Measurements from ENCODE around the gene EVI5L.

The EVI5L gene

GRCh38 chr19:7818806-7819205 lies 11.2 kb upstream of the EVI5L start:
- DNase-seq, result no peak

GRCh38 chr19:7819337-7819736 lies 10.7 kb upstream of the EVI5L start:
- no peak for DNase-seq

- no peak for DNase-seq
Observed at GRCh38 chr19:7820588-7820987, 9.4 kb upstream of the EVI5L start.

- DNase-seq, result no peak
Observed at GRCh38 chr19:7822910-7823515, 7.0 kb upstream of the EVI5L start.

- no peak for DNase-seq
Observed at GRCh38 chr19:7823686-7824301, 6.2 kb upstream of the EVI5L start.

GRCh38 chr19:7829166-7829520 lies 875 bp upstream of the EVI5L start:
- no peak for DNase-seq

GRCh38 chr19:7830272-7830771 lies 304 bp downstream of the EVI5L start:
- no peak for DNase-seq

- no peak for DNase-seq
Observed at GRCh38 chr19:7830823-7831222, 805 bp downstream of the EVI5L start.

- DNase-seq, result no peak
Observed at GRCh38 chr19:7831452-7831851, 1.4 kb downstream of the EVI5L start.

GRCh38 chr19:7832009-7832408 lies 2.0 kb downstream of the EVI5L start:
- no peak for DNase-seq

GRCh38 chr19:7832781-7833180 lies 2.8 kb downstream of the EVI5L start:
- no peak for DNase-seq

GRCh38 chr19:7833225-7834099 lies 3.4 kb downstream of the EVI5L start:
- no peak for DNase-seq

- DNase-seq, result no peak
Observed at GRCh38 chr19:7839476-7839875, 9.5 kb downstream of the EVI5L start.

- DNase-seq, result no peak
Observed at GRCh38 chr19:7840629-7841028, 10.6 kb downstream of the EVI5L start.

GRCh38 chr19:7841751-7842660 lies 12.0 kb downstream of the EVI5L start:
- no peak for DNase-seq

- DNase-seq, result no peak
Observed at GRCh38 chr19:7842661-7843294, 12.8 kb downstream of the EVI5L start.

- DNase-seq, result no peak
Observed at GRCh38 chr19:7843521-7843920, 13.5 kb downstream of the EVI5L start.

- no peak for DNase-seq
Observed at GRCh38 chr19:7844405-7844804, 14.4 kb downstream of the EVI5L start.

GRCh38 chr19:7844951-7845350 lies 14.9 kb downstream of the EVI5L start:
- DNase-seq, result no peak

- DNase-seq, result no peak
Observed at GRCh38 chr19:7845390-7846154, 15.6 kb downstream of the EVI5L start.

- no peak for DNase-seq
Observed at GRCh38 chr19:7846155-7846646, 16.2 kb downstream of the EVI5L start.
